ENCODE measurements around the gene KCNJ2.

DNA sequence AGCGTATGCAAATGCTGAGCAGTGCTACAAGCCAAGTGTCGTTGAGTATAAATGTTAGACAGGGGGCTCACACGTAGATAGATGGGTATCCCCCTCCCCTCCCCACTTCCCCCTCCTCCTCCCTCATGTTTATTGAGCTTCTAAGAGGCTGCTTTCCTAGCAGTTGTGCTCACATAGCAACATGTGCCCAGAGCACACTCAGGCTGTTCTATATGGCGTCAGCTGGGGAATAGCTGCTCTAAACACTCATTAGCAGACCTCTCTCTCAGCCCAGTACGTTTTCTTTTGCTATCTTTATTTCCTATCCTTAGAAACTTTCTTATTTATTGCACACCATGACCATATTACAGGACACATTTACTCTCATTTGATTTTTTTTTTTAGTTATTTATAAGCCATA, 1.8 kb downstream of the KCNJ2 start:
- TF ChIP-seq POLR2A (IDR thresholded peaks at IDR 0.05): no peak
- TF ChIP-seq, protein P1, sequence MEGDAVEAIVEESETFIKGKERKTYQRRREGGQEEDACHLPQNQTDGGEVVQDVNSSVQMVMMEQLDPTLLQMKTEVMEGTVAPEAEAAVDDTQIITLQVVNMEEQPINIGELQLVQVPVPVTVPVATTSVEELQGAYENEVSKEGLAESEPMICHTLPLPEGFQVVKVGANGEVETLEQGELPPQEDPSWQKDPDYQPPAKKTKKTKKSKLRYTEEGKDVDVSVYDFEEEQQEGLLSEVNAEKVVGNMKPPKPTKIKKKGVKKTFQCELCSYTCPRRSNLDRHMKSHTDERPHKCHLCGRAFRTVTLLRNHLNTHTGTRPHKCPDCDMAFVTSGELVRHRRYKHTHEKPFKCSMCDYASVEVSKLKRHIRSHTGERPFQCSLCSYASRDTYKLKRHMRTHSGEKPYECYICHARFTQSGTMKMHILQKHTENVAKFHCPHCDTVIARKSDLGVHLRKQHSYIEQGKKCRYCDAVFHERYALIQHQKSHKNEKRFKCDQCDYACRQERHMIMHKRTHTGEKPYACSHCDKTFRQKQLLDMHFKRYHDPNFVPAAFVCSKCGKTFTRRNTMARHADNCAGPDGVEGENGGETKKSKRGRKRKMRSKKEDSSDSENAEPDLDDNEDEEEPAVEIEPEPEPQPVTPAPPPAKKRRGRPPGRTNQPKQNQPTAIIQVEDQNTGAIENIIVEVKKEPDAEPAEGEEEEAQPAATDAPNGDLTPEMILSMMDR (IDR thresholded peaks at IDR 0.05 in 4 of 5, conservative IDR thresholded peaks at IDR 0.05 in 1 of 5): no peak

All from gastrocnemius medialis (tissue), 4 donors.